Hindlimb muscle (tissue), 1 donor: Measurements from ENCODE around the gene EDNRA. TPM values are rescaled to one million over a fixed set of nuclear protein-coding genes. Genes with fewer than 3 reads are reported as not detected.
"Not testable (repeated sequence)": the region's sequence is repeated elsewhere in the genome, so short reads cannot be mapped to it uniquely, and the experiment has no call there.

Experiments
- DNase-seq: peaks from one replicate; pipeline ENCODE4 v3.0.0-alpha.2; 2013
- polyA plus RNA-seq: library from polyadenylated mRNA; unstranded; fragments of 120-200 nt; gene quantifications from one replicate; pipeline ENCODE4 v1.2.1, GENCODE V29; 2013; ENCODE audit not compliant: insufficient read length

EDNRA gene
- polyA plus RNA-seq: 20.0 TPM

DNA sequence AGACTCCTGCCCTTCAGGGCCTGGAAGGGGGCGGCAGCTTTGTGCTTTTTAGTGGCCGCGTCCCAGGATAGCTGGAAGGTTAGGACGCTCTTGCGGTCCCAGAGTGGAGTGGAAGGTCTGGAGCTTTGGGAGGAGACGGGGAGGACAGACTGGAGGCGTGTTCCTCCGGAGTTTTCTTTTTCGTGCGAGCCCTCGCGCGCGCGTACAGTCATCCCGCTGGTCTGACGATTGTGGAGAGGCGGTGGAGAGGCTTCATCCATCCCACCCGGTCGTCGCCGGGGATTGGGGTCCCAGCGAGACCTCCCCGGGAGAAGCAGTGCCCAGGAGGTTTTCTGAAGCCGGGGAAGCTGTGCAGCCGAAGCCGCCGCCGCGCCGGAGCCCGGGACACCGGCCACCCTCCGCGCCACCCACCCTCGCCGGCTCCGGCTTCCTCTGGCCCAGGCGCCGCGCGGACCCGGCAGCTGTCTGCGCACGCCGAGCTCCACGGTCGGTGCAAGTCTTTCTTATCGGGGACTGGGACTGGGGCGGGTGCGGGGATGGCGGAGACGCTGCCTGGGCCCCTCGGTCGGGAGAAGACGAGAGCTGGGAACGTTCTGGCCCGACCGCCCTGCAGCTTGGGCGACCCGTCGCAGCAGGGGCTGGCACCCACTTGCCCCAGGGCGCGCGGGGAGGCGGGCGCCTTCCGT, at the start of gene EDNRA:
TSS of gene EDNRA (plus strand) at position 207 of the 686 bp plus-strand sequence. CDS start 4,585 bp downstream, outside the sequence.
- peak; percentile 56 for DNase-seq

DNA sequence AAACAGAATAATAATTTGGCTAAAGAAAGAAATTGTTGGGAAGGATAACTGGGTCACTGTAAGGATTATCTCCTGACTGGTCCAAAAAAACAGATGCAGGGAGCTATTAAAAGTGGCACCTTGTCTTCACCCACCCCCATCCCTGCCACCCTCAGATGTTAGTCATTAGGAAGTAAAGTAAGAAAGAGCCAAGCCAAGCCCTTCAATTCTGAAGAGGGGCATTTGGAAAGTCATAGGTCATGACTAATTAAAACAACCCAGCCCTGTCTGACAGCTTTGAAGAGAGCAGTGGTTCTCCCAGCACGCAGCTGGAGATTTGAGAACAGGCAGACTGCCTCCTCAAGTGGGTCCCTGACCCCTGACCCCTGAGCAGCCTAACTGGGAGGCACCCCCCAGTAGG, 46.5 kb upstream of the EDNRA start:
- not testable (repeated sequence) for DNase-seq

DNA sequence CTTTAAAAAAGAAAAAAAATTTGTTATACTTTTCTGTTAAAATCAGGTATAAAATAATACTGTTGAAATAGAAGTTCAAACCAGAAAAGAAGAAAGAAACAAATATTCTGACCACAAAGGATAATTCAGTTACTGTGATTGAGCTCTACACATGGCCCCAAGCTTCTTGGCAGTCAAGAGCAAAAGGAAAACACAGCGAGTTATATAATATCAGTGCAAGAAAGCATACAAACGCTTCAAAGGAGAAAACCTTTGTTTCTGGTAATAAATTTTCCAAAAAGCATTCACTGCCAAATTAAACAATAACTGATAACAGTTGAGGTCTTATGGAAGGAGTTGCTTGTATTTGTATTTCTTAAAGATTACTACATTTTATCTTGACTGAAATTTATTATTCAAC, 40.5 kb upstream of the EDNRA start:
- DNase-seq: no peak

DNA sequence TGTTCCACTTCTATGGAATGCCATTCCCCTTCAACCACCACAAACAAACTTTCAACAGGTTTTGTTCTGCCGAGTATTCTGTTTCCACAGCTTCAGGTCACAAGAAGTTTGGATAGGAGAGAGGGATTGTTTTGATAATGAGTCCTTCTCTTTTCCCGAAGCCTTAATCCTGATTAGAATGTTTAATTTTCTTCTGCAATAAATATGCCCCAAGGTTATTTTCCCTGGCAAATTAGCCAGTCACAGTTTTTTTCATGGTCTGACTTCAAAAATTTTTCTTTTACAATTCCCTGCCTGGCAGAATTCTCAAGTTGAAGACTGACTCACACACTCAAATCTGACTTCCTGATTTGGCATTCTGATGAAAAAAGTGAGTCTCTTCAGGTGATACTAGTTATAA, 33.1 kb upstream of the EDNRA start:
- no peak for DNase-seq

DNA sequence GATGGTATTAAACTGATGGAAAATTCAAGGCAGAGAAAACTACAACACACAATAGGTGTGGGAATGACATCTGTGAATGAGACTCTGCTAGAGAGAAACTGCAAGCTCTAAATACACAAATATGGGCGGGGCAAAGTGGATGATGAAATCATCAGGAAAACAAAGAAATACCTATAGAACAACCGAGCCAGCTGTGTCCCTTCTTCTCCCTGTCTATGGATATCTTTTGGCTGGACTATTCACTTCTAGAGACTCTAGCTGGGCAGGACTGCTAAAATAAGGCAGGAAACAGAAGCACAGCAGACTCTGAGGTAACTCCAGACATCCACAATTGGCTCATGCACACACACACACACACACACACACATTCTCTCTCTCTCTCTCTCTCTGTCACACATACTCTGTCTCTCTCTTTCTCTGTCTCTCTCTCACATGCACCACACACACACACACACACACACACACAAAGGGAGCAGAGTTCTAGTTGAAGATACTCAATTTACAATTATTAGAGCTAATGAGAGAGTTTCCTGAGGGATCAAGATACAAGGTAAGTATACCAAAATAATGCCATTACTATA, 27.2 kb upstream of the EDNRA start:
- no peak for DNase-seq

DNA sequence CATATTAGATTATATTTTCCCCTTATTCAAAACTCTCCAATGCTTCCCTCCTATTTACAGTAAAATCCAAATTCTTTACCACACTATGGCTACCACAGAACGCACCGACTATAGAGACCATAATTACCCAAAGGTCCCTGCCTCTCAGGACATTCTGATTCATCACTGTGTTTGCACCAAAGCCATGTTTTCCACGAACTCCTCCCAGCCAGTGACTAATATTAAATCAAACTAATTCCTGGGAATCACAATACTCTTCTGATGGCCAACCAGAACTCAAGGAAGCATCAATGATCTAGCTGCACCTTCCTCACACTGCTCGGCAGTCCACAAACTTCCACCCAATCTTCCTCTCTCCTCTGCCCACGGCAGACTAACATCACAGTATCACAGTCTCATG, 24.2 kb upstream of the EDNRA start:
- DNase-seq: no peak

DNA sequence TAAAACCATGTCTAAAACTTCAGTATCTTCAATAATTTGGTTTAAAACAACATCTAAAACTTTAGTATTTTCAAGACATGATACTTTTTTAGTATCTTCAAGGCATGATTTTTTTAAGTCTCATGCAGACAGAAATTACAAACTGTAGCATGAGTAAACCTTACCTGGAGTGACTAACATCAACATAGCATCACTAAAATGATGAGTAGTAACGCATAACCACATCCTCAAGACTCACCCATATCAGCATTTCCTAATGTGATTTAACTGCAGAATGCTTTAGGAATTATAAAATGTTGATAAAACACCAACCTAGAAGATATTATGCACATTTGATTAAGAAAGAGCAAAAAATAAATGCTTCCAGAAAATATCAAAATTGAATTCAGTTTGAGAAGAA, 19.7 kb upstream of the EDNRA start:
- DNase-seq: no peak

DNA sequence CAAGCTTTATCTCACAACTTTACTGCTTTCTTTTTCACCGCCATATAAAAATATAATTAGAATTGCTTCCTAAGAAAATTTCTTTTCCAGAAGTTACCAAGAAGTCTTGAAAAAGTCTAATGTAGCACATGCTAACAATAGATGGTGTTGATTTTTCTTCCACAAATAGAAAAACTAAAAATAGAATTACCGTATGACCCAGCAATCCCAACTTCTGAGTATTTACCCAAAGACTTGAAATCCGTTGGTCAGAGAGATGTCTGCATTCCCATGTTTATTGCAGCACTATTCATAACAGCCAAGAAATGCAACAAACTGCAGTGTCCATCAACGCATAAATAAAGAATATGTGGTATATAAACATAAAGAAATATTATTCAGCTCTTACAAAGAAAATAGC, 17.8 kb upstream of the EDNRA start:
- DNase-seq: no peak

DNA sequence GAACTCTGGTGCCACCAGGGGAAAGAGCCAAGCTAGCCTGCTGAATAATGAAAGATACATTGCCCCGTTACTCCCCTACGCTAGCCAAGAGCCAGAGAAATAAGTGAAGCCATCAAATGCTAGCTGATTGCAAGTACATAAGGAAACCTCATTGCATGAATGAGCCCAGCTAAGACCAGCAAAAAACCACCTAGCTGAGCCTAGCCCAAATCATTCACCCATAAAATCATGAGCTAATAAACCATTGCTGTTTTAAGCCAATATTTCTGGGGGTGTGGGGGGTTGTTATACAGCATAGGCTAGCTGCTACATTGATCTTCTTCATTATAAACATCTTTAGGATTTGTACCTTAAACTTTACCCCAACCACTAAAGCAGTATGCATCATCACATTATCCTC, 15.4 kb upstream of the EDNRA start:
- DNase-seq: no peak

DNA sequence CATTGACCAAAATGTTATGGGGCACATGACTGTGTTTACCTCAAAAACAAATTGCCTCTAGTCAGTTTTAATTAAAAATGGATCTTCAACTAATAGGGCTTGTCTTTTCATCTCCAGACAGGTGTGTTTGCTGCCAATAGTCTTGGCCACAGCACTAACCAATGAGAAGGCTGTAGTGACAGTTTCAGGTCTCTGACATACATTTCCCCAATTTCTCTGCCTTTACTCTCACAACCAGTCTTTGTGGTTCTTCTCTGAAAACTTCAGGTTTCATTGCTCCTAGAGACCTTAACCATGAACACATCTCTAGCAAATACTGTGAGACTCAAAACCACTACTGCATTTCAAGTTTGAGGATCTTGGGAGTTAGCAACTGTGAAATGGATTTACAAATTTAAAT, 3.5 kb upstream of the EDNRA start:
- DNase-seq: no peak

DNA sequence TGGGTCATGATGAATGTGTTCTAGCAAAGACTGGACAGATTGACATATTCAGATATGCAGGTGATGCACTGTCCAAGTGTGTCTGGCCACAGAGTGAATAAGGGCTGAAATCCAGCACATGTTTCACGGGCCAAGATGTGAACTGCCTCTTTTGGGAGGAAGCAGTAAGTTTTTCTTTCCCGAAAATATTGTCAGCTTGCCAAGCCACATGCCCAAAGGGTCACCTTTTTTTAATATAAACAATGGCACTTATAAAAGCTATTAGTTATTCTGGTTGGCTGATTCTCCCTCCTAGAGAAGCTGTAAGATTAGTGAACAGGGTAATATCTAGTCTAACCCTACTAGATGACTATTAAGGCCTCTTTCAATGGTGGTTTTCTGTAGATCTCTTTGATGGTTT, 1.5 kb upstream of the EDNRA start:
- DNase-seq: no peak

DNA sequence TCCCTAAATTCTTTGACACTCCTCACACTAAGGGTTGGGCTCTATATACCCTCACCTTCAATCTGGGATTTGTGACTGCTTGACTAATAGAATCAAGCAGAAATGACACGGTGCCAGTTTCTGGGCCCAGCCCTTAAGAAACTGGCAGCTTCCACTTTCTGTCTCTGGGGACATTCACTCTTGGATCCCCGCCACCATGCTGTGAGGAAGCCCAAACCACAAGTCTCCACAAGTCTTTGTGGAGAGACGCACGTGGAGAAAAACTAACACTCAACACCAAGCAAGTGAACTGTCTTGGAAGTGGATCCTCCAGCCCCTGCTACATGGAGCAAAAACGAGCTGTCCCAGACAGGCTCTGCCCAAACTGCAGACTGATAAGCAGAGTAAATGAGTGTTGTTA, 1.1 kb upstream of the EDNRA start:
- no peak for DNase-seq

DNA sequence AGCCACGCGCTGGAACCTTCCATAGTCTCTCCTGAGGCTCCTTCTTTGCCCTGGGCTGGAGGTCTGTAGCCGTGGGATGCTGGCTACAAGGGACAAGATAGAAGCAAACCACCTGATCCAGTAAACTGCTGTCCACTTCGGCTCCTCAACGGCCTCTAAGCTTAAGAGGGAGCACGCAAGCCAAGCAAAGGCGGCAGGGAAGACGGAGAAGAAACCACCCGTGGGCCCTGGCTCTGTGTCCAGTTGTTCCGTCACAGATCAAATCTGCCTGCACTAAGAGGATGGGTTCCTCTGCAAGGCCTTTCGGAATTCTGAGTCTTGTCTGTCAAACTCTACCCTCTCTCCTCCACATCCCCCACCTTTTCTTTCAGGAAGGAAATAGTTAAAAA, 401 bp upstream of the EDNRA start:
- DNase-seq: no peak

DNA sequence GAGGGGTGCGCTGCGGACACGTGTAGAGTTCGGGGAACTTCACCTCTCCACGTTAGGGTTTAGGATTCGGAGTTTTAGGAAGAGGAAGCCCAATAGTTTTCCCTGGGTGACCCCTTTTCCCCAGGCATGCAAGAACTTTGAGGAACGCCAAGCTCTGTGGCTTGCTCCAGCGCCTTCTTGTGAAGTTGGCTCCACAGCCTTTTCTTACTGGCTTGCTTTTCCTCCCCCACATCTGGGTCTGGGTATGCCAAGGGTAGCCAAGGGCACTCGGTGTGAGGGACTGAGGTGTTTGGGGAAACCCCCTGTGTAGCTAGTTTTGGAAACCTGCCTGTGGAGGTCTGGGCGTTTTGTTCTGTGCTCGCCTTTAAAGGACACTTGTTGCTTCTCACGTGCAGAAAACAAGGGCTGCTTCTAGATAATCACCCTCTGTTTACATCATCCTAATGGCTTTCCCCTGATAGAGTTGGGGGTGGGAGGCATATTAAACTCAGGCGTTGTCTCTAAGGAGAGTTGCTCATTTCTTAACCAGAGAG, 746 bp downstream of the EDNRA start:
- DNase-seq: no peak

DNA sequence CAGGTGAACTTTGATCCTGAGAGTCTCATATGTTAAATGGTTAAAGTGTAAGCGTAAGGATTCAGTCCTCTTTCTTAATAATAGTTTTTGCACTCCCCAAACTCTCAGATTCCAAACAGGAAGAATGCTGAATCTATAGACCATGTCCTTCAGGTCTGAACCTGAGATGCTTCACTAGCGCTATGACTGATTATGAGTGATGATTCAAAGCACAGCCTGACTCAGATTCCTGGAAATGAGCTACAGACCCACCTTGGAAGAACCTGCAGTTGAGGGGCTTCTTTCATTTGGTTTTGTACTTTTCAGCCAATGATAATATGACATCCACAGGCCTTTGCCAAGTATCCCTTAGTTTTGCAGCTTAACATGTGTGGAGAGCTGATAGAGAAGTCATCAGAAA, 1.4 kb downstream of the EDNRA start:
- DNase-seq: no peak

DNA sequence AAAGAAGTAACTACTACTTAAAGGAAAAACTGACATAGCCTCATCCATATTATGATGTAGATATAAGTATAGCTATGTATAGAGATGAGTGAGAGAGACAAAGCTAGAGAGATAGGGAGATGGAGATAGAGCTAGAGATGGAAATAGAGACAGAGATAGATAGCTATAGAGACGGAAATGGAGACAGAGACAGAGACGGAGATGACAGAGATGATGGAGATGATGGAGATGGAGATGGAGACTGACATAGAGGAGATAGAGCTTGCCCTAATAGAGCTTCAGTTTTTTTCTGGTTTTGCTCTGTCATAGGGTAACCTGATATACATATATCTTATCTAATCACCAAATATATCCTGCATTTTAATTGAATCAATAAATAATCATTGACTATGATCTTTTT, 4.3 kb downstream of the EDNRA start:
- DNase-seq: no peak

DNA sequence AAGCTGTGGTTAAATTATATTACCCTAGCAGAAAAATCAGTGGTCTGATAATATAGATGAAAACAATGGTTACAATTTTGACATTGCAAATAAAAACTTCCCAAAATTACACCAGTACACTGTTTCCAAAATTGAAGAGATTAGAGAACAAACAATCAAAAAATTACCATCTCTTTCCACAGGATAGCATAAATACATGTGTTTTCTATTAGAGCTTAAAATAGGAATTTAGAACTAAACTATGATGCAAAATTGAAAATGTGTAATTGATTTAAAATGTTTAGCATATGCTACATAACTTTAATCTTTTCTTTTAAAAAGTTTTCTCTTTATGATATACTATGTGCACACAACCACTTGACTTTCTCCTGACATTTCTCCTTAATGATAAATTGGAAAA, 6.7 kb downstream of the EDNRA start:
- no peak for DNase-seq

DNA sequence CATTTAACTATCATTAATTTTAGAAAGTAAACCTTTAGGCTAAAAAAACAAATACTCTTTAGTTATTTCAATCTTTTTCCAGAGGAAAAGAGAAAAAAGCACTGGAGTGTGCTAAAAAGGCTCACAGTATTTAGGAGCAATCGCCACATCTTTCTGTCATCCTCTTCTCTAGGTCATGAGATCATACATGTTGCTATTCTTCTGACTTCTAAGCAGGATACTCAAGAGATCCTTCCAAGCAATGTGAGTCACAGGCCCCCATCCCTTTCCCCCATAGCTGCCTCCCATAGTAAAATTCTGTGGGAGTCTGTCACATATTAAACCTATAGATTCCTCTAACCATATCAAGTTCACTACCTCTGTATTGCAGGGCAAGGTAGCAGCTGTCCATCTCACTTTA, 7.7 kb downstream of the EDNRA start:
- DNase-seq: no peak

DNA sequence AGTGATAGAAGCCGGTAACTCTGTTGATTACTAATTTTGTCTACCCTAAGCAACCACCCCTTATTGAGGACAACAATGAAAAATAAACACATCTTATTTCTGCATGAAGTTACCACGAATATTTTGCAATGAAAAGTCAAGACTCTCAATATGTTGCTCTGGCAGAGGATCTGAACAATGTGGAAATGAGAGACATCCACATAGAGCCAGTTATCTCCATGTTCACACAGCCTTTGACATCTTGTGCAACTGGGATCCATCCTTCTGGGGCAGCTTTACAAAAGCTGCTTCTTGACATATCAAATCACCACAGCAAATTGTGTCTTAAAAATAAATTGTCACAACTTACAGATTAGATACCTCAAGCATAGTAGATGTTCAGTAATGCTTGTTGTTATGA, 10.2 kb downstream of the EDNRA start:
- DNase-seq: no peak

DNA sequence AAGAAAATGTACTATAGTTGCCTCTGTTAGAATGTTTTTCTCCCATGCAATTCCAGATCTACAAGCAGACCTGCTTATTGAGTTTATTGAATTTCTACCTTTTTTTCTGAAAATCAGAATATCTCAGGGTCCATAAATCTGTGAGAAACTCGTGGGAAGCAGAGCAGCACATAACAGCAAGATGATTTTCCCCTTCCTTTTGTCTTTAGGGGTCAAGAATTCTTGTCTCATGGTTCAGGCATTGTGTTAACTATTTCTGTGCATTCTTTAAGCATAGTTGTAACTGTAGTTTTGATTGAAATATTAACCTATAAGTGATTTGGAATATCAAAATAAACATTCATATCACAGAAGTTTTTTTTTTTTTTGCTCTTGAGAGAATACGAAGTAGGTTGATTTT, 11.4 kb downstream of the EDNRA start:
- no peak for DNase-seq

DNA sequence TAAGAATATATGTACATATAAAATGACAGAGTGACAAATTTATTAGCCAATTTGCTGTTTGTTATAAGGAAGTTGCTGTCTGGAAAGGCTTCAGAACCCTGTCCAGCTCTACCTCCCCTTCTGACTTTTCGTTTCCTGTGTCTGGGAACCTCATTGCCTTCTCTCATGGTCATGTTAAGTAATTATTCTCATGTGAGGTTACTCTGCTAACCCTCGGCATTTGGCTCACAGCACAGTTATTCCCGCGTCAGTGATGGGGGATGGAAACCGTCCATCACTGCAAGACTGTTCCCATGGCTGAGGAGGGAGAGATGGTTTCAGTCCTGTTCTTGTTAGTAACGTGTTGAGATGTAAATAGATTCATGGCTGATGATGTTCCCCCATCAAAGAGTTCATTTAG, 11.9 kb downstream of the EDNRA start:
- DNase-seq: peak; percentile 59

DNA sequence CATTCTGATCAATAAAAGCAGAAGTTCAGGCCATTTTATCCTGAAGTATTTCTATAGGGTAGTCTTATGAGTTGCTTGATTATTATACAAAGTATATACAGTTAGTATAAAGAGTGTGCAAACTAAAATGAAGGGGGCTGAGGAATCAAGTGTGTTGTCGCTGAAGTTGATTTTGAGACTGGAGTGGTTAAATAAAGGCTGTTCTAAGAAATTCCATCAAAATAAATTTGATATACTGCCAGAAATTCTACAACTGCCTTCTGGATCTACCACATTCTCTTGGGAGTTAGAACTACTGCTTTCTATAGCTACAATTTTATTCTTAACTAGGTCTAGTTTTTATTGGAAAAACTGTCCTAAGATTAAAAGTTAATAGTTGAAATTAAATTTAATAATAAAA, 12.4 kb downstream of the EDNRA start:
- no peak for DNase-seq

DNA sequence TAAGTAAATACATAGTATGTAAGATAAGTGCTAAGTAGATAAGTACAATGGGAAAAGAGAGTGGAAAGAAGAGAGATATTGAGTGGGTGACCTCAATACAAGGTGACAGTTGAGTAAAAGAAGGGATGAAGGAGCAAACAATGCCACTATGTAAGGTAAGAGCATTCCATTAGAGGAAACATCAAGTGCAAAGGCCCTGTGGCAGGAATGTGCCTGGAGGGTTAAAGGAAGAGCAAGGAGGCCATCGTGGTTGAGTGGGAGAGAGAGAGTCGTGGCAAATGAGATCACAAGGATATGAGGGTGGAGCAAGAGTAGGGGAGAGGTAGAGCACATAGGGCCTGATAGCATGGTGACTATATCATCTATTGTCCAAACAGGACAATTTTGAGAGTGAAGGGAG, 13.4 kb downstream of the EDNRA start:
- no peak for DNase-seq

DNA sequence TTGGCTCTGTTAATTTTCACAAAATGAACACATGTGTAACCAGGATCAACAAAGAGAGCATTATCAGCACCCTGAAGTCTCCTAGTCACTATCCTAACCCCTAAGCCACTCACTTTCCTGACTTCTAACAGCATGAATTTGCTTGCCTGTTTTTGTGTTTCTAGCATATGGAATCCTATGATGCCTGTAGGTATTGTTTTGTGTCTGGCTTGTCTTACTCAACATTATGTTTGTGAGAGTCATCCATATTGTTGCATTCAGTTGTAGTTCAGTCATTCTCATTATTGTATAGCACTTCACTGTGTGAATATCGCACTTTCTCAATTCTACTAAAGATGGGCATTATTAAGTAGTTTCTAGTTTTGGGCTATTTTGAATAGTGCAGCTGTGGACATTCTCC, 15.6 kb downstream of the EDNRA start:
- no peak for DNase-seq
